Measurements from ENCODE around the gene BEST1. TPM values are rescaled to one million over a fixed set of nuclear protein-coding genes. Genes with fewer than 3 reads are reported as not detected.

BEST1 gene
- total and polyA plus RNA-seq, 5 experiments from 2014 or later, result 0.08 to 1.0 (median 0.54) TPM; not detected in 1

- ATAC-seq, result no peak
- peak in 1 of 10 donors; percentile 7 for DNase-seq
- peaks cover 0 to 2% (median 0%) of the 10 kb centered on the region in 9 donors for H3K9me3 Mint-ChIP-seq
- H3K4me3 Mint-ChIP-seq, result peak overlapping the region; percentile 36 to 83 (median 73)
- H3K27me3 Mint-ChIP-seq, result peaks cover 38 to 73% (median 59%) of the 10 kb centered on the region in 5 donors
- H3K36me3 Mint-ChIP-seq, result no peaks in the 10 kb centered on the region
- POLR2A ChIA-PET, result no interaction called here
- peak overlapping the region in 2 of 10 donors; percentile 21 to 28 for H3K27ac Mint-ChIP-seq
- H3K4me1 Mint-ChIP-seq, result peaks cover 8 to 15% (median 13%) of the 10 kb centered on the region in 4 donors
Measured at GRCh38 chr11:61918251-61918937, 31.8 kb upstream of the BEST1 start.

DNA sequence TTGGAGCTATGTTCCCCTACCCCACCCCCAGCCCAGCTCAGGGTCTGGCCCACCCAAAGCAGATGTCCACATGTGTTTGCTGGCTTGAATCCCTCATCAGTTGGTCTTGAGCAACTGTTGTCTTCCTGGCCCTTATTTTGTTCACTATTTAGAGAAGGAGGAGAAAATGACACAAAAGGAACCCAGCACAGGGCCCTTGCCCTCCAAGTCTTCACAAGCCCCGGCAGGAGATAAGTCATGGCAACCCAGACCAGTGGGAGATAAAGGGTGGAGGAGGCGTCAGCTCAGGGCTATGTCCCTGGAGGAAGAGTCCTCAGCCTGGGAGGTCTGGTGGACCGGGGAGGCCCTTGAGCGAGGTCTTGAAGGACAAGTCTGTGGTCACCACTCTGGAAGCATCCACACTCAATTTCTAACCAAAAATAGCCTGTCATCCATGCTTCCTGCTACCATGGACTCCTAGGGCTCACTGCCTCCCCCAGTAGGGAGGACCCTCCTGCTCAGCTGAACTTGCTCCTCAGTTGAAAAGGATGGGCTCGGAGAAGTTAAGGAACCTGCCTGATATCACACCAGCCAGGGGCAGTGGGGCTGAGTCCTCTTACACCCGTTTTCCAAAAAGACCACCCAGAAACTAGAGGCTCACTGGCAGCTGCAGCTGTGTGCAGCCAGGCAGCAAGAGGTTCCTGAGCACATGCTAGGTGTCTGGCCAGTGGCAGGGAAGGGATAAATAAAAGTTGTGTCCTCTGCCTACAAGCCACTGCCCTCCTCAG is 31.0 kb upstream of the BEST1 start:
- H3K4me3 Mint-ChIP-seq, result peak overlapping the region in 2 of 10 donors; percentile 35 to 76

GRCh38 chr11:61919705-61920631 is 30.2 kb upstream of the BEST1 start:
- Mint-ChIP-seq H3K27ac (peak overlapping the region in 1 of 10 donors; percentile 59), H3K36me3 (no peaks in the 10 kb centered on the region), H3K27me3 (peaks cover 29 to 60% (median 44%) of the 10 kb centered on the region in 5 donors), H3K4me1 (peaks cover 8 to 15% (median 13%) of the 10 kb centered on the region in 4 donors), H3K9me3 (peaks cover 0 to 2% (median 0%) of the 10 kb centered on the region in 9 donors), H3K4me3 (peak overlapping the region in 1 of 10 donors; percentile 22)
- ATAC-seq (no peak), DNase-seq (peak in 1 of 10 donors; percentile 16)
- POLR2A ChIA-PET, result no interaction called here

More for the DNA sequence above, 31.0 kb upstream of the BEST1 start:
- Mint-ChIP-seq H3K9me3 (peaks cover 0 to 2% (median 0%) of the 10 kb centered on the region in 9 donors), H3K27me3 (peaks cover 35 to 67% (median 52%) of the 10 kb centered on the region in 5 donors), H3K36me3 (no peaks in the 10 kb centered on the region), H3K27ac (peak overlapping the region in 1 of 10 donors; percentile 5), H3K4me1 (peaks cover 8 to 15% (median 13%) of the 10 kb centered on the region in 4 donors)
- POLR2A ChIA-PET, result no interaction called here
- peak in 1 of 10 donors; percentile 9 for DNase-seq
- no peak for ATAC-seq

GRCh38 chr11:61921446-61921845 is 28.7 kb upstream of the BEST1 start:
- peaks cover 21 to 46% (median 35%) of the 10 kb centered on the region in 5 donors for H3K27me3 Mint-ChIP-seq
- peak overlapping the region in 1 of 10 donors; percentile 48 for H3K4me3 Mint-ChIP-seq
- ATAC-seq (no peak), DNase-seq (peak in 1 of 10 donors; percentile 5)
- H3K27ac Mint-ChIP-seq, result no peak overlapping the region
- peaks cover 8 to 15% (median 12%) of the 10 kb centered on the region in 4 donors for H3K4me1 Mint-ChIP-seq
- no peaks in the 10 kb centered on the region for H3K9me3 Mint-ChIP-seq
- POLR2A ChIA-PET, result no interaction called here
- no peaks in the 10 kb centered on the region for H3K36me3 Mint-ChIP-seq

DNA sequence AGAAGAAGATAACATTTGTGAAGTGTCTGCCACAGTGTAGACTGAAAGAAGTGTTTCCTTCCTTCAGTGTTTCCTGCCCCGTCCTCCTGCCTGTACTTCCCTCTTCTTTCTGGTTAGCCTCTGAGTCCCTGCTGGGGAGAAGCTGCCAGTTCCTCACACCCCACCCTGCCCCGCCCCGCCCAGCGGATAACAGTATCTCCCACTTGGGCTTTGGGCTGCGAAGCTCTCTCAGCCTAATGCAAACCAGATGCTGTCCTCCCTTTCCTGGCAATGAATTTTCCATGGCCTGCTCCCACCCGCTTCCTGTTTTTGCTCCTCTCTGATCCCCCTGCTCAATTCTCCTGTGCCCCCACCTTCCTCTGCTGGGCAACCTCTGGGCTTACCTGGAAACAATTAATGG is 27.6 kb upstream of the BEST1 start:
- H3K27ac Mint-ChIP-seq, result no peak overlapping the region
- peaks cover 8 to 15% (median 9%) of the 10 kb centered on the region in 4 donors for H3K4me1 Mint-ChIP-seq
- peaks cover 19 to 43% (median 32%) of the 10 kb centered on the region in 5 donors for H3K27me3 Mint-ChIP-seq
- ATAC-seq, result no peak
- no peak overlapping the region for H3K4me3 Mint-ChIP-seq
- H3K9me3 Mint-ChIP-seq, result no peaks in the 10 kb centered on the region
- DNase-seq, result peak in 1 of 10 donors; percentile 10
- no peaks in the 10 kb centered on the region for H3K36me3 Mint-ChIP-seq
- POLR2A ChIA-PET, result no interaction called here

DNA sequence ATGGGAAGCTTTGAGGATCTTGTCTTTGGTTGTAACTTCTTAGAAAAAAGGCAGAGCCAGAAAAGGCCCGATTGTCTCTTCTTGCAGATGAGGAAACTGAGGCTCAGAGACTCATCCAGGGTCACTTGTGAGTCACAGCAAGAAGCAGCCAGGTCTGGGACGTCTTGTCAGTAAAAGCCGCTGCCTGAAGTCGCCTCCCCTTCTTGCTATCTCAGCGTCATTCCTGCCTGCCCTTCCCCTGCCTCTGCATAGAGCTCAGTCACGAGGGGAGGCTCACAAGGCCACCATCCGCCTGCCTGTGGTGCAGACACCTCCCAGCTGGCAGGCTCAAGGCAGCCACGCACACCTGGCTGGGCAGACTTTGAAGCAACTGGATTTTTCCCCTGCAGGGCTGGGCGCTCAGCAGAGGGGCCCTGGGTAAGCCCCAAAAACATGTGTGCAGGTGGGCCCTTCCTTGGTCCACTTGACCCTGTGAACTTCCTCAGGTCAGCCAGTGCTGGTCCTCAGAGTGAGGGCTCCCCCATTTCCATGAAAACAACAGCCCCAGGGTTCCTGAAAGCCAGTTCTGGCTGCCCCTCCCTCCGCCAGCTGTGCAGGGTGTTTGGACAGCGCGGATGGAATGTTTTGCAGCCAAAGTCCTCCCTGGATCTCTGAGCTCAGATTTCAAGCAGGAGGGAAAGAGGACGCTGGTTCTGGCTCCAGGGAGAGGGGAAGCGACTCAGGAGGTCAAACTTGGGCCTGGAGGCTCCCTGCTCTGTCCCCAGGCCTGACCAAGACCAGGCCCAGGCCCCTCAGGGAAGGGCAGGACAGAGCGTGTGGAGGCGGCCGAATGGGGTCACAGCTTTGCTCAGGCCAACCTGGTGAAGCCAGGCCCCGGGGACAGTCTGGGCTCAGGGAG is 26.7 kb upstream of the BEST1 start:
- DNase-seq, result peak in 1 of 10 donors; percentile 11

GRCh38 chr11:61924064-61924455 is 26.1 kb upstream of the BEST1 start:
- H3K27ac Mint-ChIP-seq, result peak overlapping the region in 1 of 10 donors; percentile 58
- peak in 1 of 10 donors; percentile 15 for DNase-seq
- peaks cover 0 to 6% (median 1%) of the 10 kb centered on the region in 4 donors for H3K4me1 Mint-ChIP-seq
- no peaks in the 10 kb centered on the region for H3K9me3 Mint-ChIP-seq
- H3K27me3 Mint-ChIP-seq, result peaks cover 5 to 28% (median 16%) of the 10 kb centered on the region in 5 donors
- POLR2A ChIA-PET, result no interaction called here
- H3K4me3 Mint-ChIP-seq, result no peak overlapping the region
- no peak for ATAC-seq
- H3K36me3 Mint-ChIP-seq, result no peaks in the 10 kb centered on the region

More for the DNA sequence above, 26.7 kb upstream of the BEST1 start:
- Mint-ChIP-seq H3K9me3 (no peaks in the 10 kb centered on the region), H3K27me3 (peaks cover 11 to 35% (median 23%) of the 10 kb centered on the region in 5 donors), H3K27ac (peak overlapping the region in 1 of 10 donors; percentile 17), H3K4me3 (no peak overlapping the region), H3K4me1 (peaks cover under 1 to 6% (median 2%) of the 10 kb centered on the region in 4 donors), H3K36me3 (no peaks in the 10 kb centered on the region)
- no peak for ATAC-seq
- POLR2A ChIA-PET, result no interaction called here

DNA sequence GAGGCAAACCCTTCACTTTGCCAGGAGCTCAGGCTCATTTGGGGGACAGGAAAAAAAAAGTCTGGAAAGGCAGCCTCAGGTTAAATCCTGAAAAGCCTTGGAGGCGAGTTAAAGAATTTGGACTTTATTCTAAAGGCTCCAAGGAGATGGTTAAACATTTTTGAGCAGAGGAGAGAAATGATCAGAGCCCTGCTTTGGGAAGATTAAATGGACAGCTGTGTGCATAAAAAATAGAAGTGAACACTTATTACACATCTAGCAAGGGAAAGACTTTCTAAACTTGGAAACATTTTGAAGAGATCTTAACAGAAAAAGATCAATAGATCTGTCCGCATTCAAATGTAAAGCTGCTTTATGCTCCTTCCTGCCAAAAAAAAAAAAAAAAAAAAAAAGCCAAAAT is 24.4 kb upstream of the BEST1 start:
- Mint-ChIP-seq H3K36me3 (no peaks in the 10 kb centered on the region), H3K4me1 (peaks cover 0 to 6% (median 1%) of the 10 kb centered on the region in 4 donors), H3K4me3 (no peak overlapping the region), H3K27ac (no peak overlapping the region), H3K9me3 (no peaks in the 10 kb centered on the region), H3K27me3 (peaks cover 3 to 13% (median 9%) of the 10 kb centered on the region in 5 donors)
- POLR2A ChIA-PET, result no interaction called here
- ATAC-seq (no peak), DNase-seq (no peak)

DNA sequence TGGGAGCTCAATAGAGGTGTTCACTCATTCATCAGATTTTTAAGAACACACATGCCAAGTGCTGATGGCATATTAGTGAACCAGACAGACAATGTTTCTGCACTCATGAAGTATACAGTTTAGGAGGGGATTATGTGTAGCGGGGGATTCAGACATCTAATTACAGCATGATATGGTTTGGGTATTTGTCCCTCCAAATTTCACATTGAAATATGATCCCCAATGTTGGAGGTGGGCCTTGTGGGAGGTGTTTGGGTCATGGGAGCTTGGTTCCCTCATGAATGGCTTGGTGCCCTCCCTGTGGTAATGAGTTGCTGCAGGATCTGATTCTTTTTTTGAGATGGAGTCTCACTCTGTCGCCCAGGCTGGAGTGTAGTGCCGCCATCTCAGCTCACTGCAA is 23.9 kb upstream of the BEST1 start:
- H3K9me3 Mint-ChIP-seq, result no peaks in the 10 kb centered on the region
- POLR2A ChIA-PET, result no interaction called here
- no peak overlapping the region for H3K27ac Mint-ChIP-seq
- H3K4me1 Mint-ChIP-seq, result peaks cover 0 to 6% (median 1%) of the 10 kb centered on the region in 4 donors
- H3K27me3 Mint-ChIP-seq, result peaks cover 6 to 12% (median 7%) of the 10 kb centered on the region in 5 donors
- ATAC-seq (no peak), DNase-seq (no peak)
- H3K36me3 Mint-ChIP-seq, result no peaks in the 10 kb centered on the region
- no peak overlapping the region for H3K4me3 Mint-ChIP-seq

DNA sequence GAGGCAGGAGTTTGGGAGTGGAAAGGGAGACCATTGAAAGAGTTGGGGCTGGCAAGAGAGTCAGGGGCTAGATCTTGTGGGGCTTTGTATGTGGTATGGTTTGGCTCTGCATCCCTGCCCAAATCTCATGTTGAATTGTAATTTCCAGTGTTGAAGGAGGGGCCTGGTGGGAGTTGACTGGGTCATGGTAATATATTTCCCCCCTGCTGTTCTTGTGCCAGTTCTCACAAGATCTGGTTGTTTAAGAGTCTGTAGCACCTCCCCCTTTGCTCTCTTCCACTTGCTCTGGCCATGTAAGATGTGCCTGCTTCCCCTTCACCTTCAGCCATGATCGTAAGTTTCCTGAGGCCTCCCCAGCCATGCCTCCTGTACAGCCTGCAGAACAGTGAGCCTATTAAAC is 22.6 kb upstream of the BEST1 start:
- ATAC-seq (no peak), DNase-seq (no peak)
- no peaks in the 10 kb centered on the region for H3K36me3 Mint-ChIP-seq
- no peak overlapping the region for H3K27ac Mint-ChIP-seq
- POLR2A ChIA-PET, result no interaction called here
- no peaks in the 10 kb centered on the region for H3K9me3 Mint-ChIP-seq
- peaks cover 0 to 5% (median 0%) of the 10 kb centered on the region in 4 donors for H3K4me1 Mint-ChIP-seq
- H3K4me3 Mint-ChIP-seq, result no peak overlapping the region
- peaks cover 0 to 11% (median 7%) of the 10 kb centered on the region in 5 donors for H3K27me3 Mint-ChIP-seq

GRCh38 chr11:61928606-61929005 is 21.5 kb upstream of the BEST1 start:
- no peak for ATAC-seq
- no peak for DNase-seq
- Mint-ChIP-seq H3K27me3 (peaks cover 10 to 16% (median 14%) of the 10 kb centered on the region in 5 donors), H3K4me1 (no peaks in the 10 kb centered on the region), H3K36me3 (peaks cover 0 to 6% (median 6%) of the 10 kb centered on the region in 3 donors), H3K4me3 (no peak overlapping the region), H3K9me3 (peaks cover 0 to 9% (median 5%) of the 10 kb centered on the region in 9 donors), H3K27ac (no peak overlapping the region)
- POLR2A ChIA-PET, result no interaction called here
